Right lobe of liver (tissue), 6 donors: ENCODE results near the gene NEU1. TPM values are rescaled to one million over a fixed set of nuclear protein-coding genes. Genes with fewer than 3 reads are reported as not detected.

Source experiments
- ATAC-seq, 4 donors: fragments of 200-7000 bp; cut with Tn5 transposase; one replicate each; pipeline ENCODE4 v1.9.1; 2020; ENCODE audit warnings: mild to moderate bottlenecking in 4 of 4, moderate library complexity in 4 of 4
- DNase-seq, 3 donors: peaks; one replicate each; pipeline ENCODE4 v3.0.0-alpha.2; 2020
- H3K27ac ChIP-seq, 3 donors: fragments of 200-600 bp; one replicate each; pipeline ENCODE4 v1.8.0; 2022
- H3K27me3 ChIP-seq, 2 donors: fragments of 200-600 bp; one replicate each; pipeline ENCODE4 v1.8.0; 2022
- H3K36me3 ChIP-seq, 4 donors: fragments of 200-600 bp; sonication (generic) in 1 of 4; one replicate each; pipeline versions ENCODE4 v1.5.1 to v1.8.0; 2017 to 2022; ENCODE audit warnings: control low read depth in 1 of 4
- H3K4me1 ChIP-seq, 4 donors: fragments of 200-600 bp; sonication (generic) in 1 of 4; one replicate each; pipeline versions ENCODE4 v1.5.1 to v1.8.0; 2017 to 2022; ENCODE audit warnings: control low read depth in 1 of 4
- H3K4me3 ChIP-seq, 3 donors: fragments of 200-600 bp; one replicate each; pipeline ENCODE4 v1.8.0; 2022
- H3K9me3 ChIP-seq, 4 donors: fragments of 200-600 bp; sonication (generic) in 1 of 4; one replicate each; pipeline versions ENCODE4 v1.5.1 to v1.8.0; 2017 to 2022; ENCODE audit warnings: control low read depth in 1 of 4
- POLR2A ChIP-seq: fragments of 450-650 bp; IDR thresholded peaks from one replicate; pipeline ENCODE4 v1.6.1; 2017; ENCODE audit warnings: antibody characterized with exemption, mild to moderate bottlenecking
- WGBS: methylation state at CpG from one replicate; pipeline ENCODE4 v1.1.6; 2018; ENCODE audit warnings: low coverage, low lambda C conversion rate; ENCODE audit not compliant: insufficient coverage; ENCODE audit errors: missing lambda C conversion rate; 5-methylcytosine and 5-hydroxymethylcytosine counted together
- intact Hi-C, 2 donors: fragments of 100-400 bp; cut with DNase I; formaldehyde crosslinking; loops; one replicate each; pipeline versions ENCODE4 v1.11.2 to v1.14.1; 2022
- total RNA-seq, 6 experiments: library from RNA; depleted of rRNA in 2 of 6; stranded (reverse); fragments of >200 nt in 2 of 6; fragmentation: NEBNext Ultra II Directional in 3 of 6; extraction: Animal tissue kit (Norgen Biotek cat#: 25700) in 3 of 6; gene quantifications; one replicate each; pipeline versions ENCODE4 v1.1.0 to v1.2.4, GENCODE V29; 2016 to 2023
- TF ChIP-seq, protein P1 (sequence below), 4 donors: fragments of 200-600 bp in 3 of 4; fragments of 450-650 bp in 1 of 4; IDR thresholded peaks; one replicate each; pipeline versions ENCODE4 v1.5.1 to v1.8.0; 2016 to 2022; ENCODE audit warnings: antibody characterized with exemption in 4 of 4, mild to moderate bottlenecking in 2 of 4
- donor health status: DM: no; HTN: yes; CAD: no.
- donor health status: DM: no; HTN: no; CAD: no.
- donor health status: DM: no; HTN: no; CAD: no.
- donor health status: DM: no; HTN: yes; CAD: no.
- donor health status: DM: no; HTN: yes; CAD: no.

NEU1 gene
- total RNA-seq, 6 experiments from 2014 or later = 20.3 to 44.8 (median 34.1) TPM

- no peaks in the 10 kb centered on the region for H3K4me1 ChIP-seq
- H3K36me3 ChIP-seq = peaks cover 0 to 46% (median 13%) of the 10 kb centered on the region in 4 donors
- intact Hi-C loops = no loop called here
- 86% methylated on average over 6 of the region's 6 CpGs for WGBS
- DNase-seq (no peak), ATAC-seq (no peak)
- no peak for TF ChIP-seq POLR2A
- TF ChIP-seq, protein P1, sequence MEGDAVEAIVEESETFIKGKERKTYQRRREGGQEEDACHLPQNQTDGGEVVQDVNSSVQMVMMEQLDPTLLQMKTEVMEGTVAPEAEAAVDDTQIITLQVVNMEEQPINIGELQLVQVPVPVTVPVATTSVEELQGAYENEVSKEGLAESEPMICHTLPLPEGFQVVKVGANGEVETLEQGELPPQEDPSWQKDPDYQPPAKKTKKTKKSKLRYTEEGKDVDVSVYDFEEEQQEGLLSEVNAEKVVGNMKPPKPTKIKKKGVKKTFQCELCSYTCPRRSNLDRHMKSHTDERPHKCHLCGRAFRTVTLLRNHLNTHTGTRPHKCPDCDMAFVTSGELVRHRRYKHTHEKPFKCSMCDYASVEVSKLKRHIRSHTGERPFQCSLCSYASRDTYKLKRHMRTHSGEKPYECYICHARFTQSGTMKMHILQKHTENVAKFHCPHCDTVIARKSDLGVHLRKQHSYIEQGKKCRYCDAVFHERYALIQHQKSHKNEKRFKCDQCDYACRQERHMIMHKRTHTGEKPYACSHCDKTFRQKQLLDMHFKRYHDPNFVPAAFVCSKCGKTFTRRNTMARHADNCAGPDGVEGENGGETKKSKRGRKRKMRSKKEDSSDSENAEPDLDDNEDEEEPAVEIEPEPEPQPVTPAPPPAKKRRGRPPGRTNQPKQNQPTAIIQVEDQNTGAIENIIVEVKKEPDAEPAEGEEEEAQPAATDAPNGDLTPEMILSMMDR (IDR thresholded peaks at IDR 0.05) = no peak
- H3K27me3 ChIP-seq = no peaks in the 10 kb centered on the region
- no peak overlapping the region for H3K4me3 ChIP-seq
- H3K27ac ChIP-seq = no peak overlapping the region
- H3K9me3 ChIP-seq = no peaks in the 10 kb centered on the region
These were observed 19.7 kb upstream of the NEU1 start for GRCh38 chr6:31882344-31882743.

DNA sequence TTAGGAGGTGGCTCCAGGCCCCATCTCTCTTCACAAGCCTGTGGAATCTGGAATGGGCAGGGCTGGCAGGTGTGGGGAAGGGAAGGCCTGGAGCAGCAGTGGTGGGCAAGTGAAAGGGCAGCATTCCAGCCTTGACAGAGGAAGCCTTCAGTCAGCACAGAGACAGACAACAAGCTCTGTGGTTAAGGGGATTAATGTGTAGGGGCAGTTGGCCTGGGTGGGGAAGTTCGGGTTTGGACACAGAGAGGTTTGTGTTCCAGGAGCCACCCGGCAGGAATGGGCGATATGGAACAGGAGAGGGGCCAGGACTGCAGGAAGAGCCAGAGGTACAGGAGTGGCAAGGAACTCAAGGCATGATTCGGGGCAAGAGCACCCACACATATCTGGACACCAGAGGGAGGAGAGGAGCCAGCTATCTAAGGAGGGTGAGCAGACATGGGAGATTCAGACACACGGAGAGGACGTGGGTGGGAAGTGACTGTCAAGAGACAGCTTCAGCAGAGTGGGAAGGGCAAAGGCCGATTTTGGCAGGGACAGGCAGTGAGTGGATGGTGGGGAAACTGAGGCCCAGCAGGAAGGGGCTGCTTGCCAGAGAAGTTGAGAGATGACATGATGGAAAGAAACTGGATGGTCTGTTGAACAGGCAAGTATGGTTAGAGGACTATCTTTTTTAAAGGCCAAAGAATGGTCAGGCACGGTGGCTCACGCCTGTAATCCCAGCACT is 18.7 kb upstream of the NEU1 start:
- TF ChIP-seq POLR2A = no peak
- TF ChIP-seq, protein P1 (IDR thresholded peaks at IDR 0.05) = no peak
- H3K4me3 ChIP-seq = no peak overlapping the region
- peaks cover 0 to 37% (median 9%) of the 10 kb centered on the region in 4 donors for H3K36me3 ChIP-seq
- intact Hi-C loops = no loop called here
- H3K27me3 ChIP-seq = no peaks in the 10 kb centered on the region
- no peak overlapping the region for H3K27ac ChIP-seq
- DNase-seq = no peak
- no peak for ATAC-seq
- H3K9me3 ChIP-seq = no peaks in the 10 kb centered on the region
- H3K4me1 ChIP-seq = no peaks in the 10 kb centered on the region
- whole genome bisulfite sequencing = 90% methylated on average over 9 of the region's 9 CpGs

- ATAC-seq (no peak), DNase-seq (no peak)
- peaks cover 0 to 31% (median 8%) of the 10 kb centered on the region in 4 donors for H3K36me3 ChIP-seq
- WGBS = 88% methylated on average over 8 of the region's 10 CpGs
- no peak overlapping the region for H3K27ac ChIP-seq
- TF ChIP-seq, protein P1 (IDR thresholded peaks at IDR 0.05) = no peak
- no peak for TF ChIP-seq POLR2A
- H3K27me3 ChIP-seq = no peaks in the 10 kb centered on the region
- intact Hi-C loops = no loop called here
- no peaks in the 10 kb centered on the region for H3K9me3 ChIP-seq
- no peaks in the 10 kb centered on the region for H3K4me1 ChIP-seq
- no peak overlapping the region for H3K4me3 ChIP-seq
These were observed 18.0 kb upstream of the NEU1 start for GRCh38 chr6:31880616-31881015.

GRCh38 chr6:31879901-31880300 is 17.3 kb upstream of the NEU1 start:
- Histone ChIP-seq H3K27ac (no peak overlapping the region), H3K36me3 (peaks cover 0 to 24% (median 8%) of the 10 kb centered on the region in 4 donors), H3K9me3 (no peaks in the 10 kb centered on the region), H3K27me3 (no peaks in the 10 kb centered on the region), H3K4me1 (no peaks in the 10 kb centered on the region), H3K4me3 (no peak overlapping the region)
- intact Hi-C loops = loop anchor here in 1 of 2 donors (10.0 kb wide), 1 partner anchor 205 kb away; no protein-coding TSS in a partner anchor
- ATAC-seq = no peak
- DNase-seq = no peak
- TF ChIP-seq, protein P1 (IDR thresholded peaks at IDR 0.05) = no peak
- TF ChIP-seq POLR2A = no peak
- WGBS = 92% methylated on average over 5 of the region's 10 CpGs
